Activated CD8-positive, alpha-beta memory T cell treated with anti-CD3 and anti-CD28 coated beads for 1 hour (primary cell): ENCODE measurements around the gene PRM1.
"Not testable (repeated sequence)": the region's sequence is repeated elsewhere in the genome, so short reads cannot be mapped to it uniquely, and the experiment has no call there.

Source experiments
- DNase-seq, 2 donors: peaks; one replicate each; pipeline ENCODE4 v3.0.0-alpha.2; 2020; ENCODE audit warnings: low read depth in 1 of 2; ENCODE audit errors: extremely low read depth in 1 of 2

The PRM1 gene

DNA sequence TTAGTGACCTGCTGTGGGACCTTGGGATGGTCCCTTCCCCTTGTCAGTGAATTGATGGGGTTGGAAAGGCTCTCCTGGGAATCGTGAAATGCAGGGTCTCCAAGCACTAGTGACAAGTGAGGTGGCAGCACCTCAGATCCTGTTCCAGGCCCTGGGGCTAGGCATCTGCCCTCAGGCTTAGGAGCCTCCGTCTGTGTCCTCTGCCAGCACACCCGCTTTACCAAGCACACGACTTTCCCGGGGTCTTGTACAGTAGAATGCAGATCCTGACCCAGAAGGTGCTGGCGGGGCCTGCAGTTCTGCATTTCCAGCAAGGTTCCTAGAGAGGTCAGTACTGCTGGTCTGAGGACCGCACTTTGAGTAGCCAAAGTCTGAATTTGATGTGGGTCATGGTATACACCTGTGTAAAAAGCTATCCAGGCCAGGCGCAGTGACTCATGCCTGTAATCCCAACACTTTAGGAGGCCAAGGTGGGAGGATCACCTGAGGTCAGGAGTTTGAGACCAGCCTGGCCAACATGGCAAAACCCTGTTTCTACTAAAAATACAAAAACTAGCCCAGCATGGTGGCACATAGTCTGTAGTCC is 33.3 kb upstream of the PRM1 start:
- DNase-seq, result no peak

DNA sequence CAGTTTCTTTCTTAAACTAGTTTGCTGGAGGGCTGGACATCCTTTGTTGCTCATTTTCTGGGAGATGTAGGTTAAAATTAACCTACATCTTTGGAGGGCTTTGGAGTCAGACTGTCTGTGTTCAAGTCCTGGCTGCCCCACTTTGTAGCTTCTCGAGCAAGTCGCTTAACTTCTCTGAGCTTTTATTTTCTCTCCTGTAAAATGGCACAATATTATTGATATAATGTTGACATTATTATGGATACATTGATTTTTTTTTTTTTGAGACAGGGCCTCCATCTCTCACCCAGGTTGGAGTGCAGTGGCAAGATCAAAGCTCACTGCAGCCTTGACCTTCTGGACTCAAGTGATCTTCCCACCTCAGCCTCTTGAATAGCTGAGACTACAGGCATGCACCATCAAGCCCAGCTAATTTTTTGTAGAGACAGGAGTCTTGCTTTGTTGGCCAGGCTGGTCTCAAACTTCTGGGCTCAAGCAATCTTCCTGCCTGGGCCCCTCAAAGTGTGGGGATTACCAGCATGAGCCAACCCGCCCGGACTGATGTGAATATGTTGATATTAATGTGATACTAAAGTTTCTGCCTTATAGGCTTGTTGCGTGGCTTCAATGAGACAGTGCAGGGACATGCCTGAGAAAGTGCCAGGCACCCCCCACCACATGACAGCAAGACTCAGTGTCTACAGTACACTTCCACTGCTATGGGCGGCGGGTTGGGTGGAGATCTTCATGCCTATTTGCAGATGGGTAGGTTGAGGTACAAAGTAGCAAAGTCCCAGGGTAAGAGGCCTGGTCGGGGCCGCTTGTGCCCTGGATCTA is 32.6 kb upstream of the PRM1 start:
- no peak for DNase-seq

DNA sequence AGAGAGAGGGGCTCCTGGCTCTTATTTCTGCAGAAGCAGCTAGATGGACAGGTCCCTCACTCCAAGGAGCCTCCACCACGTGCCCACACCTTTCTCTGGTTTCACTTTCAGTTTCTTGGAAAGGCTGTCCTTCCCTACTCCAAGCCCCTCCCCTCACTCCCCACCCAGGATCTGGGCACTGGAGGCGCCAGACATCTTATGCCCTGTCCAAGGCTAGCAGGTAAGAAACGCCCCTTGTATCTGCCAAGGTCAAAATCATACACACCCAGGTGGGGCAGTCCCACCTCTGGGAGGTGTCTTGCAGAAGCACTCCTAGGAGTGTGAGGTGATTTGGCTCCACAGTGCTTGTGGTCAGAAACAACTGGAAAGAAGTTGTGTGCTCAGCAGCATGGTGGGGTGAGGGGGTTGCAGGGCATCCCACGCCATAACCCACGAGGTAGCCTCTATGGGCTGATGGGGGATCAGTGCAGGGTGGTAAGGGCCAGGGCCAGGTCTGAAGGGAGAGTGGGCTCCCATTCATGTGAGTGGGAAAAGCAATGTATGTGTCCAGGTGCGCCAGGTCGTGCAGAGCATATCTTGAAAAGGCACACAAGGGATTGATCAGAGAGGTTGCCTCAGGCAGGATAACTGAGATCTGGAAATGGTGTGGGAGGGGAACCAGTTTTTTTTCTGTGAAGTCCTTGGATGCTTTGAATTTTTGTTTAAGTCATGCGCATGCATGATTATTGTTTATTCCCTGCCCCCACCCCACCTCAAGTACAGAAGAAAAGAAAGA is 31.8 kb upstream of the PRM1 start:
- DNase-seq, result no peak

- DNase-seq, result no peak
These were observed 29.9 kb upstream of the PRM1 start for GRCh38 chr16:11310997-11311561.

DNA sequence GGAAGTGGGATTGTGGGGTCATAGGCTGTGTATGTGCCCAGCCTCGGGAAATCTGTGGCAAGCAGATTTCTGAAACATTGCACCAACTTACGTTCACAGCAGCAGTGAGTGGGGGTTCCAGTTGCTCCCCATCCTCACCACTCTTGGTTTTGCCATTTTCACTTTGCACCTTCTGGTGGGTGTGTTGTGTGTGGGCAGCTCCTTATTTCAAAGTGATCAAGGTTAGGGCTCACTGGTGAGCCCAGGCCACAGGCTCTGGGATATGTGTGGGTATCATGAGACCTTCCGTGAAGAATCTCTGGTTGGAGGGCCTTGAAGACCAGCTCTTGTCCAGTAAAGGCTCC is 29.5 kb upstream of the PRM1 start:
- no peak for DNase-seq

DNA sequence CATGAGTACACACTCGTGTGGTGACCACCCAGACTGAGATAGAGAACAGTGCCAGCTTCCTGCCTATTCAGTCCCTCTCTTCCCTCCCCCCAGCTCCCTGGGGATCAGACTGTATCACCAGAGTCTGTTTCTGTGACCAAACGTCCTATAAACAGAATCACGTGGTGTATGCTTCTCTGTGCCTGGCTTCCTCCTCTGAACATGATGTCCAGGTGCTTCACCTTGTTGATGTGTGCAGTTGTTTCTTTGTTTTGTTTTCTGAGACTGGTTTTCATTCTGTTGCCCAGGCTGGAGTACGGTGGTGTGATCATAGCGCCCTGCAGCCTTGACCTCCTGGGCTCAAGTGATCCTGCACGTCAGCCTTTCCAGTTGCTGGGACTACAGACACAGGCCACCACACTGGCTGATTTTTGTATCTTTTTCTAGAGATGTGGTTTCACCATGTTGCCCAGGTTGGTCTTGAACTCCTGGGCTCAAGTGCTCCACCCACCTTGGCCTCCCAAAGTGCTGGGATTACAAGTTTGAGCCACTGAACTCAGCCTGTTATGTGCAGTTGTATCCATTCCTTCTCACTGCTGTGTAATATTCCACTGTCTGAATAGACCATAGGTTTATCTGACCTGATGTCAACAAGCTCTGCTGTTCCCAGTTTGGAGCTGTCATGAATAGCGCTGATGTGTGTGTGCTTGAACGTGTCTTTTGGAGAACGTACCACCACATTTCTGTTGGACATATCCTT is 28.9 kb upstream of the PRM1 start:
- no peak for DNase-seq

- DNase-seq, result no peak
These were observed 27.6 kb upstream of the PRM1 start for GRCh38 chr16:11308493-11309283.

GRCh38 chr16:11307639-11308492 is 26.7 kb upstream of the PRM1 start:
- DNase-seq, result no peak

- no peak for DNase-seq
These were observed 26.0 kb upstream of the PRM1 start for GRCh38 chr16:11306997-11307638.

- no peak for DNase-seq
These were observed 25.3 kb upstream of the PRM1 start for GRCh38 chr16:11306381-11306780.

- DNase-seq, result no peak
These were observed 22.4 kb upstream of the PRM1 start for GRCh38 chr16:11303405-11304138.

- DNase-seq, result no peak
These were observed 21.8 kb upstream of the PRM1 start for GRCh38 chr16:11302977-11303376.

- no peak for DNase-seq
These were observed 20.7 kb upstream of the PRM1 start for GRCh38 chr16:11301645-11302501.

- DNase-seq, result no peak
These were observed 19.4 kb upstream of the PRM1 start for GRCh38 chr16:11300560-11300892.

- no peak for DNase-seq
These were observed 18.9 kb upstream of the PRM1 start for GRCh38 chr16:11299865-11300559.

- not testable (repeated sequence) for DNase-seq
These were observed 17.9 kb upstream of the PRM1 start for GRCh38 chr16:11298950-11299547.
